Adipose tissue (tissue), 3 donors: Measurements from ENCODE around the gene DMGDH. TPM values are rescaled to one million over a fixed set of nuclear protein-coding genes. Genes with fewer than 3 reads are reported as not detected.

ENCODE experiments used
- H3K27ac ChIP-seq: one replicate; pipeline ENCODE4 v1.5.1; 2013; ENCODE audit warnings: low read depth, low read length
- WGBS, 3 donors: extraction: QIAGEN DNeasy Blood & Tissue Kit; methylation state at CpG; one replicate each; pipeline ENCODE4 v1.1.7; 2013; 5-methylcytosine and 5-hydroxymethylcytosine counted together
- polyA plus RNA-seq, 3 donors: library from polyadenylated mRNA; stranded (reverse); fragments of 200-250 nt; gene quantifications; one replicate each; pipeline ENCODE4 v1.2.3, GENCODE V29; 2013
- donor health status: healthy with polysubstance abuse.
- donor health status: Bipolar disorder and iron deficiency.
- donor health status: healthy.

Gene DMGDH
- polyA plus RNA-seq, 3 donors: 0.56 to 5.3 (median 3.7) TPM

- WGBS, 3 donors: 82 to 90% (median 89%) methylated on average over 11 of the region's 11 CpGs
Measured at GRCh38 chr5:79075646-79076426, 6.4 kb upstream of the DMGDH start.

GRCh38 chr5:79074641-79075040 is 5.2 kb upstream of the DMGDH start:
- H3K27ac ChIP-seq: no peak overlapping the region
- WGBS, 3 donors: 76 to 84% (median 79%) methylated on average over 6 of the region's 6 CpGs

More at GRCh38 chr5:79075646-79076426, 6.4 kb upstream of the DMGDH start:
- H3K27ac ChIP-seq: no peak overlapping the region

GRCh38 chr5:79070350-79070667 is 835 bp upstream of the DMGDH start:
- WGBS, 3 donors: 27 to 58% (median 31%) methylated on average over 9 of the region's 9 CpGs
- H3K27ac ChIP-seq: no peak overlapping the region

GRCh38 chr5:79062436-79062835 is 7.0 kb downstream of the DMGDH start:
- WGBS, 3 donors: 86 to 89% (median 87%) methylated on average over 3 of the region's 3 CpGs
- no peak overlapping the region for H3K27ac ChIP-seq

GRCh38 chr5:79059674-79060073 is 9.8 kb downstream of the DMGDH start:
- WGBS, 3 donors: 94 to 96% (median 95%) methylated on average over 4 of the region's 4 CpGs
- H3K27ac ChIP-seq: no peak overlapping the region

- no peak overlapping the region for H3K27ac ChIP-seq
Measured at GRCh38 chr5:79056847-79057246, 12.6 kb downstream of the DMGDH start.

GRCh38 chr5:79055017-79055416 is 14.5 kb downstream of the DMGDH start:
- WGBS, 3 donors: 79 to 92% (median 92%) methylated on average over 1 of the region's 1 CpG
- no peak overlapping the region for H3K27ac ChIP-seq

GRCh38 chr5:79053321-79053720 is 16.2 kb downstream of the DMGDH start:
- 92 to 98% (median 94%) methylated on average over 4 of the region's 4 CpGs for WGBS, 3 donors
- no peak overlapping the region for H3K27ac ChIP-seq

- 74 to 92% (median 76%) methylated on average over 3 of the region's 3 CpGs for WGBS, 3 donors
- no peak overlapping the region for H3K27ac ChIP-seq
Measured at GRCh38 chr5:79050498-79050897, 19.0 kb downstream of the DMGDH start.

- no peak overlapping the region for H3K27ac ChIP-seq
Measured at GRCh38 chr5:79048437-79048836, 21.0 kb downstream of the DMGDH start.

GRCh38 chr5:79047199-79047598 is 22.3 kb downstream of the DMGDH start:
- WGBS, 3 donors: 90 to 94% (median 92%) methylated on average over 3 of the region's 3 CpGs
- H3K27ac ChIP-seq: no peak overlapping the region

GRCh38 chr5:79042188-79042587 is 27.3 kb downstream of the DMGDH start:
- 85 to 91% (median 89%) methylated on average over 3 of the region's 3 CpGs for WGBS, 3 donors
- no peak overlapping the region for H3K27ac ChIP-seq

- WGBS, 3 donors: 90 to 96% (median 93%) methylated on average over 2 of the region's 2 CpGs
- H3K27ac ChIP-seq: no peak overlapping the region
Measured at GRCh38 chr5:79036769-79037168, 32.7 kb downstream of the DMGDH start.

GRCh38 chr5:79035237-79035636 is 34.2 kb downstream of the DMGDH start:
- H3K27ac ChIP-seq: no peak overlapping the region
- WGBS, 3 donors: 84 to 94% (median 87%) methylated on average over 3 of the region's 3 CpGs

GRCh38 chr5:79032782-79033181 is 36.7 kb downstream of the DMGDH start:
- WGBS, 3 donors: 93 to 96% (median 94%) methylated on average over 5 of the region's 5 CpGs

GRCh38 chr5:79032031-79032695 is 37.3 kb downstream of the DMGDH start:
- 93 to 94% (median 93%) methylated on average over 10 of the region's 10 CpGs for WGBS, 3 donors
- no peak overlapping the region for H3K27ac ChIP-seq

More at GRCh38 chr5:79032782-79033181, 36.7 kb downstream of the DMGDH start:
- H3K27ac ChIP-seq: no peak overlapping the region

- WGBS, 3 donors: 91 to 97% (median 96%) methylated on average over 1 of the region's 1 CpG
- no peak overlapping the region for H3K27ac ChIP-seq
Measured at GRCh38 chr5:79031485-79031867, 38.0 kb downstream of the DMGDH start.

GRCh38 chr5:79030663-79031484 is 38.6 kb downstream of the DMGDH start:
- 73 to 92% (median 87%) methylated on average over 11 of the region's 11 CpGs for WGBS, 3 donors
- no peak overlapping the region for H3K27ac ChIP-seq

GRCh38 chr5:79025054-79025472 is 44.4 kb downstream of the DMGDH start:
- WGBS, 3 donors: 5 to 11% (median 10%) methylated on average over 13 of the region's 13 CpGs
- no peak overlapping the region for H3K27ac ChIP-seq
